HG03039 (cell line): Measurements from ENCODE around the gene FAM25C.
"Not testable (repeated sequence)": the region's sequence is repeated elsewhere in the genome, so short reads cannot be mapped to it uniquely, and the experiment has no call there.

Experiments used
- ATAC-seq: cut with Tn5 transposase; IDR thresholded peaks from one replicate; pipeline ENCODE4 v1.9.1; 2021; ENCODE audit warnings: mild to moderate bottlenecking, moderate library complexity; ENCODE audit not compliant: unreplicated experiment

FAM25C gene

DNA sequence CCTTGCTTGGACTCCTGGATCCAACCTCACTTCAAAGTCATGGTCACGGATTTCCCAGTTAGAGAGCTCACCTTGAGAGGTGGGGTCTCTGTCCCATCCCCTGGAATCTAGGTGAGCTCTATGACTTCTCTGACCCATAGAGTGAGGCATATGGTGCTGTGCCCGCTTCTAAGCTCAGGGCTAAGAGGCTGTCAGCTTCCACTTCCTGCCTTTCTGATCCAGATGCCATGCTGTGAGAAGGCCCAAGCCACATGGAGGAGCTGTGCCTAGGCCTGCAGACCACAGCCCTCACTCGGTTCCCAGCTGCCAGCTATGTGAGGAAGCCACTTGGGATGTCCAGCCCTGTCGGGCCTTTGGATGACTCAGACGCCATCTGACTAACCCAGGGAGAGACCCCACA is 39.9 kb downstream of the FAM25C start:
- ATAC-seq, result not testable (repeated sequence)

DNA sequence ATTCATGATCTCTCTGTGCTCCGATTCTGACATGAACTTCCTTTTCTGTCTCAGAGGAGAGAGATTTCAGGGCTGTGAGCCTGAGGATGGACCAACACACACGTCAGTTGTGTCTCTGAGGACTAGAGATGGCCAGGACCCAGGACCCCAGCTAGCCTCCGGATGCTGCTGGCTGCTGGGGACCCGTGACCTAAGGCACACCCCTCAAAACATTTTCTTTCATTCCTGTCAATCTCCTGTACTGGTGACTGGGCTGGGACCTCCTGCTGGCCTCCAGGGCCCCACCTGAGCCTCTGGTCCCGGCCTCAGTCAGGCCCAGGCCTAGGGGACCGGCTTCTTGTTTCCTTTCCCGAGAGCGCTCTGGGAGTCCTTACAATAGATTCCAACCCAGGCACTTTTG is 42.4 kb downstream of the FAM25C start:
- not testable (repeated sequence) for ATAC-seq

DNA sequence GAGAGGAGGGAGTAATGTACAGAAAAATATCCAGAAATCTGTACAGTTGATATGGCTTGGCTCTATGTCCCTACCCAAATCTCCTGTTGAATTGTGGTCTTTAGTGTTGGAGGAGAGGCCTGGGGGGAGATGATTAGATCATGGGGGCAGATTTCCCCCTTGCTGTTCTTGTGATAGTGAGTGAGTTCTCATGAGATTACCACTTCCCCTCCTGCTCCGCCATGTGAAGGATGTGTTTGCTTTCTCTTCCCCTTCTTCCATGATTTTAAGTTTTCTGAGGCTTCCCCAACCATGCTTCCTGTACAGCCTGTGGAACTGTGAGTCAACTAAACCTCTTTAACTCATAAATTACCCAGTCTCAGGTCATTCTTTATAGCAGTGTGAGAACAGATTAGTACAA is 52.2 kb downstream of the FAM25C start:
- not testable (repeated sequence) for ATAC-seq
